CD1c-positive myeloid dendritic cell (primary cell): Measurements from ENCODE around the gene GPR42.
"Not testable (repeated sequence)": the region's sequence is repeated elsewhere in the genome, so short reads cannot be mapped to it uniquely, and the experiment has no call there.

Experiments
- DNase-seq: peaks from one replicate; pipeline ENCODE4 v3.0.0-alpha.2; 2016; ENCODE audit errors: extremely low spot score

The GPR42 gene

GRCh38 chr19:35346193-35347052, 24.4 kb upstream of the GPR42 start:
- DNase-seq = peak; percentile 61

GRCh38 chr19:35347171-35347929, 23.5 kb upstream of the GPR42 start, which contains the start of gene FFAR1:
TSS of gene FFAR1 (plus strand) at chr19:35347902. CDS start at chr19:35351552, 3,650 bp downstream.
- DNase-seq = peak; percentile 91

GRCh38 chr19:35347930-35348298, 23.0 kb upstream of the GPR42 start:
- DNase-seq = no peak

- DNase-seq = no peak
These were observed 21.8 kb upstream of the GPR42 start for GRCh38 chr19:35348911-35349611.

GRCh38 chr19:35349614-35350521, 21.0 kb upstream of the GPR42 start:
- DNase-seq = no peak

- DNase-seq = no peak
These were observed 20.3 kb upstream of the GPR42 start for GRCh38 chr19:35350591-35350990.

- no peak for DNase-seq
These were observed 19.3 kb upstream of the GPR42 start for GRCh38 chr19:35351411-35352176.

- DNase-seq = no peak
These were observed 18.8 kb upstream of the GPR42 start for GRCh38 chr19:35352177-35352447.

GRCh38 chr19:35352448-35353304, 18.2 kb upstream of the GPR42 start:
- peak; percentile 86 for DNase-seq

GRCh38 chr19:35353635-35354034, 17.2 kb upstream of the GPR42 start:
- no peak for DNase-seq

GRCh38 chr19:35354898-35355297, 16.0 kb upstream of the GPR42 start:
- no peak for DNase-seq

- DNase-seq = no peak
These were observed 14.9 kb upstream of the GPR42 start for GRCh38 chr19:35355791-35356460.

GRCh38 chr19:35357867-35358573, 12.8 kb upstream of the GPR42 start, which contains the start of gene FFAR3:
TSS of gene FFAR3 (plus strand) at chr19:35358460. CDS start at chr19:35358891, 431 bp downstream.
- DNase-seq = peak; percentile 91

GRCh38 chr19:35358834-35359233, 12.0 kb upstream of the GPR42 start:
- DNase-seq = not testable (repeated sequence)

GRCh38 chr19:35359395-35359794, 11.5 kb upstream of the GPR42 start:
- not testable (repeated sequence) for DNase-seq

GRCh38 chr19:35360081-35360480, 10.8 kb upstream of the GPR42 start:
- DNase-seq = not testable (repeated sequence)

- DNase-seq = peak; percentile 17
These were observed 9.9 kb upstream of the GPR42 start for GRCh38 chr19:35360880-35361420.
